GM20000 (cell line): ENCODE data around the gene CCL1.

ENCODE experiments used
- DNase-seq: peaks from one replicate; pipeline ENCODE4 v3.0.0; 2012; ENCODE audit warnings: low spot score
- CTCF ChIP-seq: IDR thresholded peaks from 2 replicates; pipeline ENCODE4 v1.5.1; 2012; ENCODE audit warnings: mild to moderate bottlenecking, control low read depth; ENCODE audit errors: extremely low read depth, missing control alignments

CCL1 gene

GRCh38 chr17:34384271-34384670 lies 21.2 kb upstream of the CCL1 start:
- no peak for DNase-seq
- no peak for TF ChIP-seq CTCF

- no peak for TF ChIP-seq CTCF
Observed at GRCh38 chr17:34383216-34383615, 20.2 kb upstream of the CCL1 start.

GRCh38 chr17:34382621-34383124 lies 19.6 kb upstream of the CCL1 start:
- no peak for TF ChIP-seq CTCF
- no peak for DNase-seq

More at GRCh38 chr17:34383216-34383615, 20.2 kb upstream of the CCL1 start:
- no peak for DNase-seq

GRCh38 chr17:34379868-34380267 lies 16.8 kb upstream of the CCL1 start:
- no peak for TF ChIP-seq CTCF
- no peak for DNase-seq

- TF ChIP-seq CTCF: no peak
- peak; percentile 73 for DNase-seq
Observed at GRCh38 chr17:34378664-34379101, 15.7 kb upstream of the CCL1 start.

- TF ChIP-seq CTCF: no peak
- DNase-seq: no peak
Observed at GRCh38 chr17:34377078-34377823, 14.2 kb upstream of the CCL1 start.

DNA sequence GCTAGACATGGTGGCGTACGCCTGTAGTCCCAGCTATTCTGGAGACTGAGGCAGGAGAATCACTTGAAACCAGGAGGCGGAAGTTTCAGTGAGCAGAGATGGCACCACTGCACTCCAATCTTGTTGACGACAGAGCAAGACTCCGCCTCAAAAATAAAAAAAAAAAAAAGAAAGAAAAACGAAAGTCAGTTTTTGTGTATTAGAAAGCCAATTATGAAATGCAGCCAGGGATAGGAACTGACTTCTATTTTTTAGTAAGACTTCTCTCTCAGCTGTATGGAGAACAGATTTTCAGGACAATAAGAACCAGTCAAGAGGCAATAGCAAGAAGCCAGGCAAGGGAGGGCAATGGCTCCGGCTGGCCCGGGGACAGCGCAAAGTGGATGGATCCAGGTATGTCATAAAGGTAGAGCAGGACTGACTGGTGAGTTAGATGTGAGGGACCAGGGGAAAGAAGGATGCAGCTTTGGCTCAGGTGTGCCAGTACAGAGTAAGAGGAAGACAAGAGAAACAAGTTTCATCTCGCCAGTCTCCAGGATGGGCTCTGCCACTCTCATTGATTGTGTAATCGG lies 12.5 kb upstream of the CCL1 start:
- DNase-seq: no peak
- no peak for TF ChIP-seq CTCF
